ENCODE data around the gene ZNF683.

GRCh38 chr1:26327956-26328362 lies 44.6 kb downstream of the ZNF683 start:
- TF ChIP-seq POLR2A (IDR thresholded peaks at IDR 0.05) (no peak), CTCF (IDR thresholded peaks at IDR 0.05) (no peak)

All from body of pancreas (tissue), 4 donors.